ENCODE measurements around the gene JAK1.
A peak's percentile ranks its signal among the peaks of the same experiment; 100 is the strongest.

The JAK1 gene

DNA sequence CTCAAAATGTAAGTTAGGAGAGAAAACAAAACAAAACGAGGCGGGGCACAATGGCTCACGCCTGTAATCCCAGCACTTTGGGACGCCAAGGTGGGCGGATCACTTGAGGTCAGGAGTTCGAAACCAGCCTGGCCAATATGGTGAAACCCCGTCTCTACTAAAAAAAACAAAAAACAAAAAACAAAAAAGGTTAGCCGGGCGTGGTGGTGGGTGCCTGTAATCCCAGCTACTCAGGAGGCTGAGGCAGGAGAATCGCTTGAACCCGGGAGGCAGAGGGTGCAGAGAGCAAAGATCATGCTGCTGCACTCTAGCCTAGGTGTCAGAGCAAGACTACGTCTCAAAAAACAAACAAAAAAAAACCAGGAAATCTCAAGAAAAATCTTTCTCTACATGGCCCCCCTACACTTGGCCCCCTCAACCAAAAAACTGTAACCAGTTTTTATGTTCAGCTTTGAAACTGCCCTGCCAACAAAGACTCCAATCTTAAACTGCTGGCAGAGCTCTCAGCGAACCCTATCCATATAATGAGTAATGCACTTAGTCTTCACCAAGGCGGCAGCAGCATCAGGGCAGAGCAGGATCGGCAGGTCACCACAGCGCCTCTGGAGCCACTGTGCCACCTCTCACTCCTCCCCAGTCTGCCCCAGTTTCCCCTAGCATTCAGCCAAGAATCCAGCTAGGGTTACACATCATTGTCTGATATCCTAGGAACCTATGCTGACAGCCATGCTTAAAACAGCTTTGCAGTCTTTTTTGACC lies 71.7 kb downstream of the JAK1 start:
- Histone ChIP-seq H3K4me3 (ENCODE audit: low read depth, low read length) (no peak overlapping the region), H3K36me3 (ENCODE audit: control insufficient read depth in 2 of 2, insufficient read depth in 1 of 2, low read length in 2 of 2) (no peaks in the 10 kb centered on the region), H3K27ac (ENCODE audit: extremely low read depth, low read depth, low read length) (no peak overlapping the region), H3K9me3 (ENCODE audit: control insufficient read depth, insufficient read depth, low read depth, low read length) (no peaks in the 10 kb centered on the region), H3K4me1 (ENCODE audit: control insufficient read depth, insufficient read depth, low read length) (peaks cover 18% of the 10 kb centered on the region)
- ChIA-PET CTCF (interaction anchor here (0.6 kb wide), 1 partner anchor 856 kb away, joined by 3 read pairs; no protein-coding TSS in a partner anchor), POLR2A (no interaction called here)
- TF ChIP-seq ZNF600 (tag by site-specific recombination; IDR thresholded peaks at IDR 0.05) (peak; percentile 30; the same call in 1 of the 2 replicates), FEZF1 (tag by site-specific recombination; IDR thresholded peaks at IDR 0.05) (no peak), ZBTB21 (tag by site-specific recombination; IDR thresholded peaks at IDR 0.05) (no peak), KLF1 (tag by site-specific recombination; IDR thresholded peaks at IDR 0.05) (0 out of 2 replicates have a peak, but pooled peaks have one; percentile 14)

DNA sequence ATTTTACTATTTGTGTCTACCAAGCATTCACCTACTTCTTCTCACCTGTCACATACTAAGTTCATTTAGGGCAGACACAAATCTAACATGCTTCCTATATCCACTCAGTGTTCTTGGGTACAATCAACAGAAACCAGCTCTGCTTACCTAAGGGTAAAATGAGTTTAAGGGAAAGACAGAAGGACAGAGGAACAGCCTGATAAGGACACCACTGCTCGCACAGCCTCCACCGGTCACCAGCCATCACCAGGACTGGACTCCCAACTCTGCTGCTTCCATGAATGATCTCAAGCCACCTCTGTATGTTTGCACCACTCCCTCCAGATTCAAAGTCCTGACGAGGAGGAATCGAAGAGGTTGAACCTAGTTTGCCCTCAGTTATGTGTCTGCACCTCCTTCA lies 72.4 kb downstream of the JAK1 start:
- H3K4me3 ChIP-seq (ENCODE audit: low read depth, low read length) = no peak overlapping the region
- H3K4me1 ChIP-seq (ENCODE audit: control insufficient read depth, insufficient read depth, low read length) = peaks cover 18% of the 10 kb centered on the region
- no peaks in the 10 kb centered on the region for H3K9me3 ChIP-seq (ENCODE audit: control insufficient read depth, insufficient read depth, low read depth, low read length)
- CTCF ChIA-PET = no interaction called here
- no peaks in the 10 kb centered on the region for H3K36me3 ChIP-seq (ENCODE audit: control insufficient read depth in 2 of 2, insufficient read depth in 1 of 2, low read length in 2 of 2)
- POLR2A ChIA-PET = no interaction called here
- no peak overlapping the region for H3K27ac ChIP-seq (ENCODE audit: extremely low read depth, low read depth, low read length)
- no peak for TF ChIP-seq SCRT2 (tag by site-specific recombination; IDR thresholded peaks at IDR 0.05)
- TF ChIP-seq, protein P1, sequence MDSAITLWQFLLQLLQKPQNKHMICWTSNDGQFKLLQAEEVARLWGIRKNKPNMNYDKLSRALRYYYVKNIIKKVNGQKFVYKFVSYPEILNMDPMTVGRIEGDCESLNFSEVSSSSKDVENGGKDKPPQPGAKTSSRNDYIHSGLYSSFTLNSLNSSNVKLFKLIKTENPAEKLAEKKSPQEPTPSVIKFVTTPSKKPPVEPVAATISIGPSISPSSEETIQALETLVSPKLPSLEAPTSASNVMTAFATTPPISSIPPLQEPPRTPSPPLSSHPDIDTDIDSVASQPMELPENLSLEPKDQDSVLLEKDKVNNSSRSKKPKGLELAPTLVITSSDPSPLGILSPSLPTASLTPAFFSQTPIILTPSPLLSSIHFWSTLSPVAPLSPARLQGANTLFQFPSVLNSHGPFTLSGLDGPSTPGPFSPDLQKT (IDR thresholded peaks at IDR 0.05; ENCODE audit: borderline replicate concordance, low read depth, low read length) = no peak
- no peak for TF ChIP-seq ZBTB20 (tag by site-specific recombination; IDR thresholded peaks at IDR 0.05)
- TF ChIP-seq ZNF658 (tag by site-specific recombination; IDR thresholded peaks at IDR 0.05) = no peak

DNA sequence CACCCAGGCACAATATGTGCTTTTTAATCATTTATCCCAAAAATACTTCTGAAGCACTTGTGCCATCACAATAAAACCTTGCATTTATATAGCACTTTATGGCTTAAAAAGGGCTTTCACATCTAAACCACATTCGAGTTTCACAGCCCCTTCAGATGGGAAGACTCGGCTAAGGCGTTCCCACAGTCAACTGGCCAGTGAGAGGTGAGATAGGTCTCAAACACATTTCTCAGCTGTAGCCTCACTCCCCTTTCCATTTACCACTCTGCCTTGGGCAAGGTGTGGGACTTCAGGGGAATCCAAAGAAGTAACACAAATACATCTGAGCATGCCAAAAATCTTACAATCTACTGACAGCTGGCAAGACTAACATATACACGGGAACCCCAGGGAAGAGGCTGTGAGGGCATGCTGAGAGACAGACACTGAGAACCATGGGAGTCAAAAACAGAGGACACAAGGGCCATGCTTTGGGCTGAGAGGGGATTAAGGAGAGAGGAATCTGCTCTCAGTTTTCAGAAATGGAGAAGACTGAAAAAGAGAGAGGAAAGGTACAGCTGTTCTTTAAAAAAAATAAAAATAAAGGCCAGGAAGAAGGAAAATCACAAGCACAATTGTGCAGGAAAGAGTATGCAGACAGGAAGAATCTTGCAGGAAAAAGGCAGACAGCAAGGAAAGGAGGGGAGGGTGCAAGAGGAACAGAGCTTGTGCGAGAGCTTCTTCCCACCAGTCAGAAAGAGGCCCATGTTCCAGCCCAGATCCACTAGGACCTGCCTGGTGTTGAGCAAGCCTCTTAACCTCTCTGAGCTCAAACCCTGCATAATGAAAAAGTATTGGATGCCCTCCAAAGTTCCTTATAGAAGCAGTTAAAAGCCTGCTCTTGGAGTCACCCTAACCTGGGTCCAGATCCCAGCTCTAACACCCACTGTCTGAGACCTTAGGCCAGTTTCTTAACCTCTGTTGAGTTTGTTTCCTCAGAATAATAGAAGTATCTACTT lies 73.5 kb downstream of the JAK1 start:
- no peak overlapping the region for H3K4me3 ChIP-seq (ENCODE audit: low read depth, low read length)
- H3K9me3 ChIP-seq (ENCODE audit: control insufficient read depth, insufficient read depth, low read depth, low read length) = no peaks in the 10 kb centered on the region
- CTCF ChIA-PET = interaction anchor here (0.6 kb wide), 1 partner anchor 68 kb away, joined by 3 read pairs; no protein-coding TSS in a partner anchor
- no peaks in the 10 kb centered on the region for H3K36me3 ChIP-seq (ENCODE audit: control insufficient read depth in 2 of 2, insufficient read depth in 1 of 2, low read length in 2 of 2)
- peaks cover 18% of the 10 kb centered on the region for H3K4me1 ChIP-seq (ENCODE audit: control insufficient read depth, insufficient read depth, low read length)
- no peak overlapping the region for H3K27ac ChIP-seq (ENCODE audit: extremely low read depth, low read depth, low read length)
- POLR2A ChIA-PET = no interaction called here
- TF ChIP-seq, protein P2, sequence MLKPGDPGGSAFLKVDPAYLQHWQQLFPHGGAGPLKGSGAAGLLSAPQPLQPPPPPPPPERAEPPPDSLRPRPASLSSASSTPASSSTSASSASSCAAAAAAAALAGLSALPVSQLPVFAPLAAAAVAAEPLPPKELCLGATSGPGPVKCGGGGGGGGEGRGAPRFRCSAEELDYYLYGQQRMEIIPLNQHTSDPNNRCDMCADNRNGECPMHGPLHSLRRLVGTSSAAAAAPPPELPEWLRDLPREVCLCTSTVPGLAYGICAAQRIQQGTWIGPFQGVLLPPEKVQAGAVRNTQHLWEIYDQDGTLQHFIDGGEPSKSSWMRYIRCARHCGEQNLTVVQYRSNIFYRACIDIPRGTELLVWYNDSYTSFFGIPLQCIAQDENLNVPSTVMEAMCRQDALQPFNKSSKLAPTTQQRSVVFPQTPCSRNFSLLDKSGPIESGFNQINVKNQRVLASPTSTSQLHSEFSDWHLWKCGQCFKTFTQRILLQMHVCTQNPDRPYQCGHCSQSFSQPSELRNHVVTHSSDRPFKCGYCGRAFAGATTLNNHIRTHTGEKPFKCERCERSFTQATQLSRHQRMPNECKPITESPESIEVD (tag by site-specific recombination; IDR thresholded peaks at IDR 0.05) = no peak
- TF ChIP-seq MYNN (tag by site-specific recombination; IDR thresholded peaks at IDR 0.05; ENCODE audit: borderline replicate concordance) (peak; percentile 54; the same call in 1 of the 2 replicates), ZNF133 (tag by site-specific recombination; IDR thresholded peaks at IDR 0.05) (no peak), ZNF366 (tag by site-specific recombination; conservative IDR thresholded peaks at IDR 0.05) (0 out of 2 replicates have a peak, but pooled peaks have one; percentile 27), ZNF223 (tag by site-specific recombination; IDR thresholded peaks at IDR 0.05) (no peak), ZSCAN16 (tag by site-specific recombination; IDR thresholded peaks at IDR 0.05) (peak; percentile 94), ZNF10 (tag by site-specific recombination; IDR thresholded peaks at IDR 0.05) (no peak), ZFP69B (tag by site-specific recombination; IDR thresholded peaks at IDR 0.05) (no peak), ZNF785 (tag by site-specific recombination; IDR thresholded peaks at IDR 0.05) (no peak), ZNF555 (tag by site-specific recombination; conservative IDR thresholded peaks at IDR 0.05) (no peak), GFI1B (tag by site-specific recombination; IDR thresholded peaks at IDR 0.05) (no peak), ZNF596 (tag by site-specific recombination; IDR thresholded peaks at IDR 0.05) (no peak), ZNF600 (tag by site-specific recombination; IDR thresholded peaks at IDR 0.05) (0 out of 2 replicates have a peak, but pooled peaks have one; percentile 24), ZFP3 (tag by site-specific recombination; IDR thresholded peaks at IDR 0.05; ENCODE audit: low read depth) (no peak), ZNF416 (tag by site-specific recombination; IDR thresholded peaks at IDR 0.05) (no peak), ZNF658 (tag by site-specific recombination; IDR thresholded peaks at IDR 0.05) (no peak)
- TF ChIP-seq, protein P3, sequence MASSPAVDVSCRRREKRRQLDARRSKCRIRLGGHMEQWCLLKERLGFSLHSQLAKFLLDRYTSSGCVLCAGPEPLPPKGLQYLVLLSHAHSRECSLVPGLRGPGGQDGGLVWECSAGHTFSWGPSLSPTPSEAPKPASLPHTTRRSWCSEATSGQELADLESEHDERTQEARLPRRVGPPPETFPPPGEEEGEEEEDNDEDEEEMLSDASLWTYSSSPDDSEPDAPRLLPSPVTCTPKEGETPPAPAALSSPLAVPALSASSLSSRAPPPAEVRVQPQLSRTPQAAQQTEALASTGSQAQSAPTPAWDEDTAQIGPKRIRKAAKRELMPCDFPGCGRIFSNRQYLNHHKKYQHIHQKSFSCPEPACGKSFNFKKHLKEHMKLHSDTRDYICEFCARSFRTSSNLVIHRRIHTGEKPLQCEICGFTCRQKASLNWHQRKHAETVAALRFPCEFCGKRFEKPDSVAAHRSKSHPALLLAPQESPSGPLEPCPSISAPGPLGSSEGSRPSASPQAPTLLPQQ (tag by site-specific recombination; IDR thresholded peaks at IDR 0.05) = no peak
- TF ChIP-seq, protein P4, sequence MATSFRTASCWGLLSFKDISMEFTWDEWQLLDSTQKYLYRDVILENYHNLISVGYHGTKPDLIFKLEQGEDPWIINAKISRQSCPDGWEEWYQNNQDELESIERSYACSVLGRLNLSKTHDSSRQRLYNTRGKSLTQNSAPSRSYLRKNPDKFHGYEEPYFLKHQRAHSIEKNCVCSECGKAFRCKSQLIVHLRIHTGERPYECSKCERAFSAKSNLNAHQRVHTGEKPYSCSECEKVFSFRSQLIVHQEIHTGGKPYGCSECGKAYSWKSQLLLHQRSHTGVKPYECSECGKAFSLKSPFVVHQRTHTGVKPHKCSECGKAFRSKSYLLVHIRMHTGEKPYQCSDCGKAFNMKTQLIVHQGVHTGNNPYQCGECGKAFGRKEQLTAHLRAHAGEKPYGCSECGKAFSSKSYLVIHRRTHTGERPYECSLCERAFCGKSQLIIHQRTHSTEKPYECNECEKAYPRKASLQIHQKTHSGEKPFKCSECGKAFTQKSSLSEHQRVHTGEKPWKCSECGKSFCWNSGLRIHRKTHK (tag by site-specific recombination; IDR thresholded peaks at IDR 0.05) = no peak

All from HEK293 (cell line).